HG03025 (cell line): ENCODE data around the gene PPP6R2.

Experiments
- ATAC-seq: cut with Tn5 transposase; IDR thresholded peaks from one replicate; pipeline ENCODE4 v1.9.1; 2021; ENCODE audit warnings: mild to moderate bottlenecking, moderate library complexity; ENCODE audit not compliant: unreplicated experiment, low FRiP score

Gene PPP6R2

DNA sequence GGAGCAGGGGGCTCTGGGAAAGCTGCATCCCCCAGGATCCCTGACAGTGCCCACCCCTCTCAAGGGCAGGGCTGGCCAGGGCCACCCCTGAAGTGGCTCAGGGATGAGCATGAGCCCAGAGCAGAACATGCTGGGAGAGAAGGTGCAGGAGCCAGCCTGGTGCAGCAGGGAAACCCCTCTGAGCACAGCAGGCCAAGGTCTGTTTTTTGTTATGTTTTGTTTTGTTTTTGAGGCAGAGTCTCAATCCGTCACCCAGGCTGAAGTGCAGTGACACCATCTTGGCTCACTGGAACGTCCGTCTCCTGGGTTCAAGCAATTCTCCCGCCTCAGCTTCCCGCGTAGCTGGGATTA lies 132.5 kb downstream of the PPP6R2 start:
- ATAC-seq, result no peak

DNA sequence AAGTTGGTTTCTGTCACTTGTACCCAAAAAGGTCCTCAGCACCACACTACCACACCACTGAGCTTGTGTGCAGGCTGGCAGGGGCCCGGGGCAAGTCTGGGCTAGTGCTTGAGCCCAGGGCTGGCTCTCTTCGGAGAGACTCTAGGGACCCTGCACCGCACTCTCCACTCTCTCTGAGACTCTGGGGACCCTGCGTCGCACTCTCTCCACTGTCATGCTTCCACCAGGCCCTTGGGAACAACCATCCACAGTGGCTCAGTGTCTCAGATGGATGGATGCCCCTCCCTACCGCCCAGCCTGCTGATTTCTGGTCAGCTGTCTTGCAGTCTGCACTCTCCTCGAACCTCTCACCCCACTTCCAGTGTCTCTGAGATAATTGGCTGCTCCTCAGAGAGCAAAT lies 133.7 kb downstream of the PPP6R2 start:
- no peak for ATAC-seq

DNA sequence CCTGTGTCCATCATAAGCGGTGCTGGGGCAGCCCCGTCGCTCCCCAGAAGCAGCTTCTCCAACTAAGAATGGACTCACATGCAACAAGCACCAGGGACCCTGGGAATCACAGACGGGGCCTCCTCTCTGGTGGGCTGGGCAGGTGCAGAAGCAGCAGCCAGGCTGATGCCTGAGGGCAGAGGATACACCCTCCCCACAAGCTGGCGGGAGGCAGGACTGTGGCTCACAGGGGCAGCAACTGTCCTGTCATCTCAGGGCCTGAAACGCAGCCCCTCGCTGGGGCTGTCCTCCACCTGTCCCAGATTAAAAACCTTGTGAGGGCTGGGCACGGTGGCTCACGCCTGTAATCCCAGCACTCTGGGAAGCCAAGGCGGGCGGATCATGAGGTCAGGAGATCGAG lies 134.8 kb downstream of the PPP6R2 start:
- ATAC-seq, result no peak

DNA sequence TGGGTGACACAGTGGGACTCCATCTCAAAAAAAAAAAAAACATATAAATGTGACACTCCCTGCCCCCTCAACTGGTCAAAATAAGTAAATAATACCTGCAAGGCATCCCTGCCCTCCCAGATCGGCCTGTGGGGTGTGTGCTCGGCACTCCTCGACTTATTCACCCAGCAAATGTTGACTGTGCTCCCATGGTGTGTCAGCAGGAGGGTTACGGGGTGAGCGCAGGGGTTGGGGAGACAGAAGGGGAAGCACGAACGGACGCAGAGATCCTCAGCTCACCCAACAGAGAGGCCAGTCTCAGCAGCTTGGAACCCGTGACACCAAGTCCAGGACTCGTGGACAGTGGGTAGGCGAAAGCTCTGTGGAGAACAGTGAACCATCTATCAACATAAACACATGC lies 136.6 kb downstream of the PPP6R2 start:
- ATAC-seq, result no peak

DNA sequence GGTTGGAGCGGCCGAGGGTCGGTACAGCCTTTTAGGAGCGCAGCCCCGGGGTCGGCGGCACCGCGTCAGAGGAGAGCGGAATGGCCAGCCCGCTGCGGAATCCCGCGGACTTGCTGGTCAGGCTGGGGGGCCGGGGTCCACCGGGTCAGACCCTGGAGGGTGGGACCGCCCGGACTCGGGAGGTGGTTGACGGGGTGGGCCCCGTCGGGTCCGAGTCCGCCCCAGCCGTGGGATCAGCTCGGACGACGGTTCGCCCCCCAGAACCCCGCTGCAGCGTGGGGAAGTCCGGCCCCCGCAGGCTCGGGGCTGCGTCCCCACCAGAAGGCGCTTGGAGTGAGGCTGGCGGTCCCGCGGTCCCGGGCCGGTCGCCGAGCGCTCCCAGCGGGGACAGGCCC lies 137.9 kb downstream of the PPP6R2 start:
- ATAC-seq, result no peak

DNA sequence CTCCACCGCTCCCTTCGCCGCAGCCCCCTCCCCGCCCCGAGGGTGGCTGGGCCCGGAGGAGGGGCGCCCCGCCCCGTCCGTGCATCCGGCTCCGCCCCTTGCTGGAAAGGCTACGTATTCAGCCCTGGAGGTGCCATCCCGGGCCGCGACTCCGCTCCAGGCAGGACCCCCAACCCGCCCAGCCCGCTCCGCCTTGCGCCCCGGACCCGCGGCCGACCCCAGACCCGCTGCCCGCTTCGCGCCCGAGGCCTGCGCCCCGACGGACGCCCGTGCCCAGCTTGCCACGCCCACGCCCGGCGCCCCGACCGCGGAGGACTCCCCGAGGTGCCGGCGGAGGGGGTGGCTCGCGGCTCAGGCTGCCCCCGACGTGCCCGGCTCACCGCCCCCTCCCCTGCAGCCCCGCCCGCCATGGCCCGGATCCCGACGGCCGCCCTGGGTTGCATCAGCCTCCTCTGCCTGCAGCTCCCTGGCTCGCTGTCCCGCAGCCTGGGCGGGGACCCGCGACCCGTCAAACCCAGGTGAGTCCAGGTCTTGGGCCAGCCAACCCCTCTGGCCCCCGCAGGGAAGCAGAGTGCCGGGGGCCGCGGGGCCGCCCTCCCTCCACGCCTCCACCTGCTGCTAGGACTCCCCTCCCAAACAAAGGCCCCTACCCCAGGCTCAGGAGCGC lies 138.4 kb downstream of the PPP6R2 start, which contains the start of gene ADM2:
Gene ADM2 (plus strand): TSS at position 104 of the 667 bp plus-strand sequence. CDS start 305 bp downstream, at position 409.
- no peak for ATAC-seq

DNA sequence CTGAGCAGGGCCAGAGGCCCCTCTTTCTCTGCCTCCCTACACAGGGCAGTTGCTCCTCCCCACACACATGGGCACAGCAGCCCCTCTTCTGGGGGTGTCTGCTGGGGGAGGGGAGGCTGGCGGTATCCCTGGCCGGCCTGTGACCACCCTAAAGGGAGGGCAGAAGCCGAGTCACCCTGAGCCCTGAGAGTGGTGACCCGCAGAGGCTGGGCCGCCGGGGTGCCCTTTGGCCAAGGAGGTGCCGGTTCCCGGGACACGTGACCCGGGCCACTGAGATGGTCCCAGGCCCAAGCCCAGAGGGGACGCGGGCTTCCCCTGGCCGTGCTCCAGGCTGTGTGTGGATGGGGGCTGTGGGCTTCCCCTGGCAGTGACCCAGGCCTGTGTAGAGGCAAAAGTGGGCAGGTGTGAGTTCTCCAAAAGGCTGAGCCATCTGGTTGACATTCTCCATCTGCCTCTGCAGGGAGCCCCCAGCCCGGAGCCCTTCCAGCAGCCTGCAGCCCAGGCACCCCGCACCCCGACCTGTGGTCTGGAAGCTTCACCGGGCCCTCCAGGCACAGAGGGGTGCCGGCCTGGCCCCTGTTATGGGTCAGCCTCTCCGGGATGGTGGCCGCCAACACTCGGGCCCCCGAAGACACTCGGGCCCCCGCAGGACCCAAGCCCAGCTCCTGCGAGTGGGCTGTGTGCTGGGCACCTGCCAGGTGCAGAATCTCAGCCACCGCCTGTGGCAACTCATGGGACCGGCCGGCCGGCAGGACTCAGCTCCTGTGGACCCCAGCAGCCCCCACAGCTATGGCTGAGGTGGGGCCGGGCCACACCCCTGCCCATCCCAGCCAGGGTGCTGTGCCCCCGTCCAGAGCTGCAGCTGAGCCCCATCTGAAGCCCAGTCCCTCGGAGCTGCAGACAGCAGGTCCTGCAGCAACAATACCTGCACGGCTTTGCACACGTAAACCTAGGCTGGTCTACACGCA lies 139.3 kb downstream of the PPP6R2 start:
- no peak for ATAC-seq

DNA sequence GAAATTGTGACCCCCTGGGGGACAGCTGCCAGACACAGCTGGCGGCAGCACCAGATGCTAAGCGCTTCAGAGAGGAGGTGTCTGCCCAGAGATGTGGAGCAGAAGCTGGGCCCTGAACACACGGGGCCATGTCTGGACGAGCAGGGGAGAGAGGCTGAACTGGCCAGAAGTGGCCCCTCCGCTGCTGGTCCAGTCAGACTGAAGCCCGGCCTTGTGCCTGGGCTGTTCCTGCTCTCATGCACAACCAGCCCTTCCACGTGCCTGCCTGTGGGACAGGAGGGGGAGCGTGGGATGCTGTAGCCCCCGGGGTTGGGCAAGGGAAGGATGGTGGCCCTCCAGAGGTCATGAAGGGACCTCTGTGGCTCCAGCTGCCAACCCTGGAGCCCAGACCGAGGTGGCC lies 140.0 kb downstream of the PPP6R2 start:
- ATAC-seq, result no peak

DNA sequence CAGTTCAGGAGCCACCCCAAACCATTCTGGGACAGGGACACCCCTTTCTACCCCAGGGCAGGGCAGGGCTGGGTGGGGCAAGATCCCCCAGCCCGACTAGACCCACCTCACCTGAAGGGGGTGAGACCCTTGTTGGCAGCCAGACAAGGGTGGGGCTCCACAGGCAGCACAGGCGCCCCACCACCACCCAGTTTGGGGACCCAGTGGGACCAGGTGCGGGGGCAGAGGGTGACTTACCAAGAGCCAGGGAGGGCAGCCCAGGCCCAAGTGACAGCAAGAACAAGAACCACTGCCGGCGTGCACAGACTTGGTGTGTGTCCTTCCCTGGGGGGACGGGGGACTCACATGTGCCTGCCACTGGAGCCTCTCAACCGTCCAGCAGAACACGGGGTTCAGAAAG lies 140.4 kb downstream of the PPP6R2 start:
- ATAC-seq, result no peak

DNA sequence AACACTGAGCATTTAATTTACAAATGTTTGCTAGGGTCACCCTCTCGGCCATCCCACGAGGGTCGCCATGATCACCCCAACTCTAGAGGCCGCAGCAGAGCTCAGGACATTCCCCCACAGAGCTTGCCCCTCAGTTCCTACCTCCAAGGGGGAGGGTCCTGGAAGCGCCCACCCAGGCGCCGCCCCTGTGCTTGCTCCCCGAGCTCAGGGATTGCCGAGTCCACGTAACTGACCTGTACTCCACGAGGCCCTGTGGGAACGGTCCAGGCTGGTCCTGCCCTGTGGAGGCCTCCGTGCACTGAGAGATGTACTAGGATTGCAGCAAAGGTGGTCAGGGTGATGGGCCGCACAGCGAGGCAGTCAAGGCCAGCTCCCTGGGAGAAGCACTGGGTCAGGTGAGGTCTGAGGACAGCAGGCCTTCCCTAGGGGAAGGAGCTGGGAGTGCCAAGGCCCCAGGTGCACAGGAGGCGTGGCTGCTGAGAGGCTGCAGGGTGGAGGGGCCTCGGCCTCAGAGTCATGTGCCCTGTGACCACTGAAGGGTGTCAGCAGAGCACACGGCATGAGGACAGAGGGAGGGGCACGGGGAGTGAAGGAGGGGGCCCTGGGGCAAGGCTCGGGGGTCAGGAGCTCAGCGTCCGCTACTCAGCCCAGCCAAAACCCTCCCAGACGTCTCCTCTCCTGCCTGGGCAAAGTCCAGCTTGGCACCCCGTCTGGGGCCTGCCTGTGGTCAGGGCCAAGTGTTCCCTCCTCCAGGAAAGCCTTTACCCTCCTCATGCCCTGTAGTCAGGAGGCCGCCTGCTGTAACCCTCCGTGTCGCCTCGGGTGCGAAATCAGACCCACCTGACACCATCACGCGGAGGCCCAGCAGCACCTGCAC lies 141.1 kb downstream of the PPP6R2 start:
- ATAC-seq, result no peak

DNA sequence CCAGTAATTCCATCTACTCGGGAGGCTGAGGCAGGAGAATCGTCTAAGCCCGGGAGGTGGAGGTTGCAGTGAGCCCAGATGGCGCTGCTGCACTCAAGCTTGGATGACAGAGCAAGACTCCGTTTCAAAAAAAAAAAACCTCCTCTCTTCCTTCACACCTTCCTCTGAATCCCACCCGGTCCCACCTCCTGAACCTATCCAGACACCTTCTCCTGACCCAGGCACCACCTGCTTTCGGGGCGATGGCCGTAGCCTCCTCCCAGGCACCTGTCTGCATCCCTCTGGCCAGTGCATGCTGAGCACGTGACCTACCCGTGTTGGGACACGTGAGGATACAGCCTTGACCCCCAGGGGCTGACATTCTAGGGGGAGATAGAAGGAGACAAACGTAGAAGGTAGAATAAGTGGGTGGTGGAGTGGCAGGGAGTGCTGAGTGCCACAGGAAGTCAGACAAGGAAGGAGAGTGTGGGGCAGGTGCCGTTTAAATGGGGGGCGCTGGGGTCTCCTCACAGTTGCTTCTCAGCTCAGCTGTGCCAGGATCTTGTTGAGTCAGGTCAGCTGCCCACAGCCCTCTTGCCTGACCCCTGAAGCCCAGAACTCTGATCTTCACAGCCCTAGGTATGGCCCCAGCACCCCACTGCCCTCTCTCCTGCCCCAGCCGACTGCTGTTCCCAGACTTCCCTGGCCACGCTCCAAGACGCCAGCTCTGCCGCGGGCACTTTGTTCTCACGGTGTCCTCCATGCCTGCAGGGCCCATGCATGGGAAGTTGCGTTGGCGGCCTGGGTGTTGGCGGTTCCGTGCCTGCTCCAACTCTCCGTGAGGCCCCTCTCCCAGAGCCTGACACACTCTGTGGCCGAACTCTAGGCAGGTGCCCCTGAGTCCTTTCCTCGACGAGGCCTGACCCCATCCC lies 142.3 kb downstream of the PPP6R2 start:
- no peak for ATAC-seq

DNA sequence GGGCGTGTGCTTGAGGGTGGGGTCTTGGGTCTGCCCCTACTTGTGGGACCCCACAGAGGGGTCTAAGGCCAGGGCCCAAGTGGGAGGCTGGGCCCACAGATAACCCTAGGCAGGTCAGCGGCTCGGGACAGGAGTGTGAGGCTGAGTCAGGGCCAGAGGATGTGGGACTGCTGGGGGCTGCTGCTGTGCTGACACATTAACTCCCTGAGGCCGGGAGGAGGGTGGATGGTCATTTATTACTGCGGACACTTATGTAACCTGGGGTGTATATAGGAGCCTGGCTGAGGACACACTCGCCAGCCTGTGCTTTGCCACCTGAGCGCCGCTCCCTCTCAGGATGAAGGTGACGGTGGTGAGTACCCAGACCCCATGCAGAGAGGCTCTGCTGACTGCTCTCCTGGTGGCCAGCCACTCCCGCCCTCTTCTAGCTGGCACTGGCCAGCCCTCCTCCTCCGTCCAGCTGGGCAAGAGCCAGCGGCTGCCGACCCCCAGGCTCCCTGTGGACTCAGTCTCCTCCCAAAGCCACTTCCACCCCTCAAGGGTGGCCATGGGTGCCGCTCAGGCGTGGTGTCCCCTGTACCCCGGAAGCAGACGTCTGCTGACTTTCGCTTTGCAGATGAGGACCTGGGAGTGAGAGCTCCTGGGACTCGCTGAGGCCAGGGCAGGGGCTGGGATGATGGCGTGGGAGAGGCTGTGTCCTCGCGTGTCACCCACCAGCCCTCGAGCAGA lies 143.6 kb downstream of the PPP6R2 start, which contains the start of gene MIOX:
Gene MIOX (plus strand): TSS at position 299 of the 729 bp plus-strand sequence. CDS start 39 bp downstream, at position 338.
- no peak for ATAC-seq

DNA sequence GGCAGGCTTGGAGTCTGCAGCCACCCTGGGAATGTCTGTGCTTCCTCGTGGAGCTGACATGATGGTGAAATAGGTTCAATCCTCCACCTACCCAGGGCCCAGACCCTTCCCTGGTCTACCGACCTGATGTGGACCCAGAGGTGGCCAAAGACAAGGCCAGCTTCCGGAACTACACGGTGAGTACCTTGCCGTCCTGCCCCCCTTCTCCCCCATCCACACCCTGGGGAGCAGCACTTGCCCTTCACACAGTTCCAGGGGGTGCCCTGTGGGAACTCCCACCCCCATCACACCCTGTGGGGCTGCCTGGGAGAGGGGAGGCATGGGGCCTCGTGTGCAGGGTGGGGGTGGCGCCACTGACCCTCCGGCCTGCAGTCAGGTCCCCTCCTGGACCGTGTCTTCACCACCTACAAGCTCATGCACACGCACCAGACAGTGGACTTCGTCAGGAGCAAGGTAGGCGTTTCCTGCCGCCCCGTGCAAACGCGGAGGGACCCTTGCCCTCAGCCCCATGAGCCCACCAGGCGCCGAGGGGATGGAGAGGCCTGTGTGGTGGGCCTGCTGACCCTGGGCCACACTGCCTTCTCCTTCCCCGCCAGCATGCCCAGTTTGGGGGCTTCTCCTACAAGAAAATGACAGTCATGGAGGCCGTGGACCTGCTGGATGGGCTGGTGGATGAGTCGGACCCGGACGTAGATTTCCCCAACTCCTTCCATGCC lies 144.3 kb downstream of the PPP6R2 start:
- ATAC-seq, result no peak

DNA sequence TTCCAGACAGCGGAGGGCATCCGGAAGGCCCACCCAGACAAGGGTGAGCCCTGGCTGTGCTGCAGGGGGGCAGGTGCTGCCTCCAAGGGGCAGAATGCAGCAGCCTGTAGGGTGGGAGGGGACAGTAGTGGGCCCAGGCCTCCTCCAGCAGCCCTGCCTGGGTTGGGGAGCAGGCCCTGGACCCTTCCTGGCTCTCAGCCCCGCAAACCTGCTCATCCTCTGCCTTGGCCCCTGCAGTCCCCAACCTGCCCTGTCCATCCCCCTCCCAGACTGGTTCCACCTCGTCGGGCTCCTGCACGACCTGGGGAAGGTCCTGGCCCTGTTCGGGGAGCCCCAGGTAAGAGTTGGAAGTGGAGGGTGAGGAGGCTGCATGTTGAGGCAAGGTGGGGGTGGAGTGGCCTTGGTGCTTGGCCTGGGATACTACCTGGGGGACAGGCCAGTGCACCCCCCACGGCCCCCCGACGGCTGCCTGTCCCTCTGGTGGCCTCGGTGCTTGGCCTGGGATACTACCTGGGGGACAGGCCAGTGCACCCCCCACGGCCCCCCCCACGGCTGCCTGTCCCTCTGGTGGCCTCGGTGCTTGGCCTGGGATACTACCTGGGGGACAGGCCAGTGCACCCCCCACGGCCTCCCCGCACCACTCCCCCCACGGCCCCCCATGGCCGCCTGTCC lies 145.0 kb downstream of the PPP6R2 start:
- ATAC-seq, result no peak

DNA sequence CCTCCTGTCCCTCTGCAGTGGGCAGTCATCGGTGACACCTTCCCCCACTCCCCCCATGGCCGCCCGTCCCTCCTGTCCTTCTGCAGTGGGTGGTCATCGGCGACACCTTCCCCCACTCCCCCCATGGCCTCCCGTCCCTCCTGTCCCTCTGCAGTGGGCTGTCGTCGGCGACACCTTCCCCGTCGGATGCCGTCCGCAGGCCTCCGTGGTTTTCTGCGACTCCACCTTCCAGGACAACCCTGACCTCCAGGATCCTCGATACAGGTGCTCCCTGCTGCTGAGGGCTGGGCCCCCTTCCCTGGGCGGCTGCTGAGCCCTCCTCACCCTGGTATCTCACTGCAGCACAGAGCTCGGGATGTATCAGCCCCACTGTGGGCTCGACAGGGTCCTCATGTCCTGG lies 145.8 kb downstream of the PPP6R2 start:
- ATAC-seq, result no peak

DNA sequence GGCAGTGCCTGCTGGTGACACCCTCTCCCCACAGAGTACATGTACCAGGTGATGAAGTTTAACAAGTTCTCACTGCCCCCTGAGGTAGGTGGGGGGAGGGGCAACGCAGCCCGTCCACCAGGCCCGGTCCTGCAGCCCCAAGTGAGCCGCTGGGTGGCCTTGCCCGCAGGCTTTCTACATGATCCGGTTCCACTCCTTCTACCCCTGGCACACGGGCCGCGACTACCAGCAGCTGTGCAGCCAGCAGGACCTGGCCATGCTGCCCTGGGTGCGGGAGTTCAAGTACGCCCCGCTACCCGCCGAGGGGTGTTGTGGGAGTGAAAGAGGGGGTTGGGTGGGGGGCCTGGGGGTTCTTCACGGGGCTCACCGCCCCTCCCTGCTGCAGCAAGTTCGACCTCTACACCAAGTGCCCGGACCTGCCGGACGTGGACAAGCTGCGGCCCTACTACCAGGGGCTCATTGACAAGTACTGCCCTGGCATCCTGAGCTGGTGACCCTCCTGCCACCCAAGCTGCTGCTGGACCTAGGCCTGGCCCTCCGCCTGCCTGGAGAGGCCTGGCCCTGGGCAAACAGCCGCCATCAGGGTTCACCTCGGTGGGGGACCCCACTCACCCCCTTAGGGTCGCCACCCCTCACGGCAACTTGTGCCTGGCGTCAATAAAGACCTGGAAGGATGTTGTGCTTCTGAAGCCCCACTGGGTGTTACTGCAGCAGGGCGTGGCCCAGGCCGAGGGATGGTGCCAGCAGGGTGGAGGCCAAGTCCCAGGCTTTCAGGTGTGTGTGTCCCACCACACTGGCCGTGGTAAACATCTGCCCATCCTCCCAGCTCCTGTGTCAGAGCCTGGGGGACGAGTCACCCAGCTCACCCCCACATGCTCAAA lies 146.5 kb downstream of the PPP6R2 start:
- no peak for ATAC-seq
